ENCODE measurements around the gene LMNTD1.

Gene LMNTD1

DNA sequence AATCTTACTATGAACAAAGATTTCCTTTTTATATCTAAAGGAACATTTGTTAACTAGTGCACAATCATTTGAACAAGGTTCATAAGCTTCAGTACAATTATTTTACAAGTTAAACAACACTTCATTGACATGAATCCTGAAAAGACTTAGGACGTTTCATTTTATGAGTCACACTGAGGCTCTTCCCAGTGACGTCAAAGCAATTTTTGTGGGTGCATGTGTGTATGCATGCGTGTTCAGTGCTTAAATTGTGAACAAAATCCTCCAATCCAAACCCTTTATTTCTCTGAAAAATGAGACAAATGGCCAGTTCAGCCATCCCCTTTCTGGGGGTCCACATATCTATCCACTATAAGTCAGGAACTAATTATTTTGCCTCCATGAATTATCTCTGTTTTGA, 2.9 kb downstream of the LMNTD1 start:
- DNase-seq, result no peak

DNA sequence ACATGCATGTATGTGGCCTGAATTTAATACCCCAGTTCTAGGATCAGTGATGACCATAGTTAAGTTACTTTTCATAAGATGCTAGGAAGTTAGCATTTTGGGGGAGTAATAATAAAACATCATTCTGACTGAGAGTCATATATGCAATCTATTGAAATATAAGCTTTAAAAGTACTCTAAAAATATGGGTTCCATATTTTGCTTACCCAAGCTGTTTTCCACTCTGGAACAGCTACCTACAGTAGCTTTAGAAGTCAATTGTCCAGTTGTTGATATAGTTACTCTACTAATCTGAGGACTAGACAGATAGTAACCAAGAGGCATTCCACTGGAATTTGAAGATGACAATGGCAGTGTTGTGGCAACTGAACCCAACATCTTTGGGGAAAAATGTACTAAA, 4.0 kb downstream of the LMNTD1 start:
- no peak for DNase-seq

GRCh38 chr12:25546318-25546717, 6.8 kb downstream of the LMNTD1 start:
- no peak for DNase-seq

DNA sequence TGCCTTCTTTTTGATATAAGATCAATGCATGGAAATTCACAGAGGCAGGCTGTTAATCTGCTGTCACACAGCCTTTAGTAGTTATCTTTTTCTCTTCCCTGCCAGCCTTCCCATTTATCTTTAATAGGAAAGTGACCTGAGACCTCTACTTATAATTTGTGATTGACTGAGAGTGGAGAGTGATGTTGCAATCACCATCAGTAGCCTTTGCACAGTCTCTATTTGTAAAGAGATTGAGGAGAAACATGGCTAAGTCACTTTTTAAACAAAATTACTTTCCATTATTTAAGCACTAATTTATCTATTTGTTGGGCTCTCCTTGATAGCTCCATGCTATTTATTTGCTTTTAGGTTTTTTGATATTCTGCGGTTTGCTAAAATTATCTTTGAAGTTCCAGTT, 19.9 kb downstream of the LMNTD1 start:
- DNase-seq, result no peak

GRCh38 chr12:25531502-25532052, 21.5 kb downstream of the LMNTD1 start:
- DNase-seq, result no peak

DNA sequence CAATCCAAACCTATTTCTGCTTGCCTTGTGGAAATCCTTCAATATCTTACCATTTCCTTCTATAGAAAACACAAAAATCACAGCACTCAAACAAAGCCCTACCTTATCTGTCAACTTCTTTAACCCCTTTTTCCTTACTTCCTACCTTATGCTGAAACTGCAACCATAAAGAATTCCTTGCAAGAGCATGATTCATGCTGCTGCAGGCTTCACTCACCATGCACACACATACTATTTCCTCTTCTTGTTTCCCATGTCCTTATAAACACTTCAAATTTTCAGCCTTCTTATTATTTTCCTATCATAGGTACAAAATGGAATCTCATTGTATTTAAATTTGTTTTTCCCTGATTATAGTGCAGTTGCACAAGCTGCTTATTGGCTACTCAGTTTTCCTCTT, 23.3 kb downstream of the LMNTD1 start:
- DNase-seq, result no peak

DNA sequence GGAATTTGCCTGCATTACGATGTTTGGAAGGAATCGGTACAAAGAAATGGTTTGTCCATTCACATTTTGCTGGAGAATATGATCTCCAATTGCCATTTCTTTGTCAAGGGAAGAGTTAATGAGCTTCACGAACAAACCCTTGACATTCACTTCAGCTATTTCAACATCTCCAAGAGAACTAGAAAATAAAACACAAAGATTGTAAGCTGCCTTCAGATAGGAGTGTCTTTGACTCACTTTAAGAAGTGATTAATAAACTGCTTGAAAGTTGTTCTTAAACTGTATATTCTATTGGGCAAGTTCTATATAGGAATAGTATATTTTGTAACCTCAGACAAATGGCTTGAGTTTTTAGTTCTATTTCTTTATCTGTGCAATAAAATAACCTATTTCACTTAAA, 26.3 kb downstream of the LMNTD1 start:
- no peak for DNase-seq

DNA sequence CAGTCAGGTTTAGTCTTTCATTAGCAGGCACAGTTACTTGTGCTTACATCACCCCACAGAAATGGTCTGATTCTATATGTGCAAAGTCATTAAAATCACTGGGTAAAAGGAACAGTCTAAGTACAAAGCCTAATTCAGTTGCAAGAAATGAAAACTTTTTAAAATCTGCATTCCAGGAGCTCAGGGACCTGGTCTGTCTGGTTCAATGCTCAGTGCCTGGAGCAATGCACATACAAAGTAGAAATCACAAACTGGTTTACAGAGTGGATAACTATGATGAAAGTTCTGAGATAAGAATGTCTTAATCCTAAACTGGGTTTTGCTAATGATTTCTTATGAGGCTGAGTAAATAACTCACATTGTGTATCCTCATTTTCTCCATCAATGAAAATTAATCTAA, 28.7 kb downstream of the LMNTD1 start:
- no peak for DNase-seq

DNA sequence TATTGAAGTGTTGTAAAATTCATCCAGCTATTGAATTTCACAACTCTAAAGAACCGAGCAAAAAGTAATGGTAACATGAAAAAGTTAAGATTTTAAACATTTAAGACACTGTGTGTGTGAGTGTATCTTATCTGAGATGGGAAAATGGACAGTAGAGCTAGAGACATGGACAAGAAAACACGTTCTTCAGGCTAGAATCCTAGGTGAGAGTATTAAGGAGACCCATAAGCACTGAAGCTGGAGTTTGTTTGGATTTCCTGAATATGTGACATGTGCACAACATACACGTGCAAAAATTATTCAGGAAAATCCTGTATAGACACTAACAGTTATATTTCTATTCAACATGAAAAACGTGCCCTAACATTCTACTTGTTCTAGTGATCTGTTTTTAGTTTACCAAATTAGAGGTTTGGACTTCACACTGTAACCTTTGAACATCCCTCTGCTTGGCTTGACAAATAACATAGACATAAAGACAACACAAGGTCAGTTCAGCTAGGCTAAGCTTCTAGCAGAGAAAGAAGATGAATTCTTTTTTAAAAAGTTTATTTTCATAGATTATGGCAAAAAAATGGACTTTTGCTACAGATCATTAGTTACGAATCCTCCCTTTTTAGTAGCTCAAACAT, 31.3 kb downstream of the LMNTD1 start:
- no peak for DNase-seq

- DNase-seq, result no peak
Measured at GRCh38 chr12:25518512-25518911, 34.6 kb downstream of the LMNTD1 start.

GRCh38 chr12:25504744-25505143, 48.3 kb downstream of the LMNTD1 start:
- DNase-seq, result no peak

- no peak for DNase-seq
Measured at GRCh38 chr12:25503666-25504065, 49.4 kb downstream of the LMNTD1 start.

- DNase-seq, result no peak
Measured at GRCh38 chr12:25502596-25502995, 50.5 kb downstream of the LMNTD1 start.

DNA sequence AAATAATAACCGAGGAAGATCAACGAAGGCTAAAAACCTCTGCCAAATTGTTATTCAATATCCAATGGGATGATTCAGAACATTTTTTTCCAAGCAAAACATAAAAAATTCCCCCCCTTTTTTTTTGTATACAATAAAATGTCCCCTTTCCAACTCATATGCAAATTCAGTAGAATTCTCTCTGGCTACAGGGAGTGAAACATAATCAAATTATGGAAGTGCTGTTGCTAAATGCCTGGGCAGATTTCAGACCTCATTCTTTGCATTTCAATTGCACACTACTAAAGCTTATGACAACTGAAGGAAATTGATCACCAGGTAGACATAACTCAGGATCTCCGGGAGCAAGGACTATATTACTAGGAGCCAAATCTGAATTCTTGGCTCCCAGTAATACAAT, 51.0 kb downstream of the LMNTD1 start:
- DNase-seq, result no peak

- no peak for DNase-seq
Measured at GRCh38 chr12:25501549-25501948, 51.5 kb downstream of the LMNTD1 start.

- DNase-seq, result no peak
Measured at GRCh38 chr12:25500651-25501050, 52.4 kb downstream of the LMNTD1 start.

GRCh38 chr12:25497021-25497420, 56.1 kb downstream of the LMNTD1 start:
- DNase-seq, result no peak

DNA sequence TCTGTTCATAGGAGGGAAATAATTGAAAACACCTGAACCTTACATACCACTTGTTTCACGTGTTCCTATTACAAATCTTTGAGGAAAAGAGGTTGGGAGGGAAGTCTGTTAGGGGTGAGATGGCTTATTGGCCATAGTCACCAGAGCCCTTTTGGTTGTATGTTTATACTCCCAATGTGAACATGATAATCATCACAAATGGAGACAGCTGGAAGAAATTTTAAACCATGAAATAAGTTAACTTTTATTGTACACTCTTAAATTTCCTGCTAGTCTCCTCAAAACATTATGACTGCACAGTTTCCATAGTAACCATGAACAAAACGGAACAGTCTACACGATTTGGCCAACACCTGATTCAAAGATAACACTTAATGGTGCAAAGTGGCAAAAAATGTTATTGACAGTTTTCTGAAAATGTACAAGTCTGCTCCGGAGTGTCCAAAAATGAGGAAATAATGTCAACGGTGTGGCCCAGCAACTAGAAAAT, 56.9 kb downstream of the LMNTD1 start:
- DNase-seq, result no peak

DNA sequence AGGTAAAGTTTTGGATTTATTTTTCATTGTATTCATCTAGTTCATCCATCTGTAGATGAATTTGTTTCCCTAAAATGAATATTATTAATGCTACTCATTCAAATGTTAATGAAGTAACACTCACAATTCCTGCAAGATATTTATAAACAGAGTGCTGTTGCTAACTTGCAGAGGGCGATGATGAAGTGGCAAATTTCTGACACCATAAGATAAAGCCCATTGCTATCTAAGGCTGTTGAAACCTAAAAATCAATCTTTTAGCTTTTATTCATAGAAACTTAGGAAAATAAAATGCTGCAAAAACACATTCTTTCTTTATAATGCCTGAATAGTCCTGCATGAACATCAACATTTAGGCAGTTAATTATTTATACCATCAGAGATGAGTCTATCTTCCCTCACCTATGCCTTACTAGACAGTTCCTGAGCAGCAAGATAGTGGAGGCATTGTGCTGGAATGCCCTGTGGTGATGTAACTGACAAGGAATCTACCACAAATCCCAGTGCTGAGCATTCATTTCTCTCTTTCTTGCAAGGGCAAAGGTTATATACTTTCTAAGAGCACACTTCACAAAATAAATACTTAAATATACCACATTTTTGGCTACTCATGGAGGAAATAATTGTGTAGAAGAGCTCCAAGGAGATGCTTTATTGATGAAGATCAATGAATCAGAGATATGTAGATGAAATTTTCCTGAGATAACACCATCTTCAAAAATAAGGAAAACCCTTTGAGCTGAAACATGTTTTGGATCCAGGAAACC, 57.6 kb downstream of the LMNTD1 start:
- no peak for DNase-seq

DNA sequence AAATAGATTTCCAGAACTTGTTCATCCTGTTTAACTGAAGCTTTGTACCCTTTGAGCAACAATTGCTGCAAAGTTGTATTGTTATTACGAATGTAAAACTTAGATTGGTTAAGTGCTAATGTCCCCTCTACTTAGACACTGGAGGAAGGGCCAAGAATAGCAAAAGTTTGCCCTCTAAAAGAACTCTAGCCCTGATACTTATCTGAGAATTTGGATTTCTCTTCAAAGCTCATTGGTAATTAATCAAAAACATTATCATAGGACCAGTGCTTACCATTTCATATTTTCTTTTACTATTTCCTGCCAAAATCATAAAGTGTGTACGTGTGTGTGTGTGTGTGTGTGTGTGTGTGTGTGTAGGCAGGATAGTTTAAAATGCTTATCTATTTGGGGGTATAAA, 58.2 kb downstream of the LMNTD1 start:
- no peak for DNase-seq

DNA sequence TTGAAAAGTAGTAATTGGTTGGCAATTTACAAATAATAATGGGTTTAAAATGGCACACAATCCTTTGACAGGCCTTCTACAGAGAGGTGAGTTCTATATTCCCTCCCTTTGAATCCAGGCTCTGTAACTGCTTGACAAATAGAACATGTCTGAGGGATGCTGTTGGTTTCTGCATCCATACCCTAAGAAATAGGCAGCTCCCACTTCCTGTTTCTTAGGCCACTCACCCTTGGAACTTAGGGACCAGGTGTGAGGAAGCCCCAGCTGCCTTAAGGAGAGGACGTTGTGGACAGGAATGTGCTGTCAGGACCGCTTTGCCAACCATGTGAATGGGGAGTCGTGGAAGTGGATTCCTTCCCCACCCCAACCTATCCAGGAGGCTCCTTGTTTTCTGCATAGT, 59.4 kb downstream of the LMNTD1 start:
- DNase-seq, result no peak

DNA sequence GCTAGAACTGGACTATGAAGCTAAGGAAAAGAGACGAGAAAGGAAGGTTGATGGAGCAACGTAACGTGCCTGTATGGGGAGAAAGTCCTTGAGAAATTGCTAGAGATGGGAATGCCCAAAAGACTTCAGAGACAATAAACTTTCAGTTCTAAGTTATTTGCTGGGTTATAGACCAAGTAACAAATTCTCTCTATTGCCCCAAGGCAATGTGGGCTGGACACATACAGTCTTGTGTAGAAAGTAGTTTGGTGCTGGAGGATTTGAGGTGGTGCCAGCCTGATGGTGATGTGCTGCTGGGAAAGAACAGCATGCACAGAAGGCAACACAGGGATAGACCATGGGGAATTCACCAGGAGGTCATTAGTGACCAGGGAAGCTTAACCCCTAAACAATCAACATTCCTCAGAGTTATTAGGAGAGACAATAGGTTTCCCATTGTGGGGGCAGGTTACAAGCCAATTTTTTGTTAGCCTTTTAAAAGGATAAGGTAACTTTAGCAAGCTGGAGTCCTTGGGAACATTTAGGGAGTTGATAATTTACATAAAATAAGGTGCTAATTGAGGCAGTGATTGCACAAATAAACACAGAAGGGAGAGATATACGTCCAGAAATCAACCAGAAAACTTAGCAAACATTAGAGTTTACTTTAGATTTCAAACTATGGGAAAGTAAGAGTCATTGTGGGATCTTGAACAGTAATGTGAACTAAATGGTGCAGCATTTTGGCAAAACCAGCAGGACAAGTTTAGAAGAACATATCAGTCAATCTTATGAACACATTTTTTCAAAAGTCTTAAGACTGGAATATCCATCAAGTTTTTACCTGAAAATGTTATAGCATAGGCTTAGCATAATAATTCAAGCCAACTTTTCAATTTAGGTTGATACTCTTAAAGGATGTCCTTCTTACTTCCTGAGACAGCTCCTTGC, 61.4 kb downstream of the LMNTD1 start:
- DNase-seq, result no peak

Data from bone marrow (tissue), 2 donors.